ENCODE results near the gene FOLR1.

- TF ChIP-seq ZBTB7A (IDR thresholded peaks at IDR 0.05; ENCODE audit: low read depth): no peak
- no peak for TF ChIP-seq TAF1 (IDR thresholded peaks at IDR 0.05; ENCODE audit: low read depth)
- no peak for TF ChIP-seq MAX (IDR thresholded peaks at IDR 0.05)
- peak; percentile 18; the same call in 1 of the 2 replicates for TF ChIP-seq EP300 (IDR thresholded peaks at IDR 0.05; ENCODE audit: borderline replicate concordance)
- no peak for TF ChIP-seq TCF12 (IDR thresholded peaks at IDR 0.05; ENCODE audit: low read depth)
Observed at GRCh38 chr11:72195518-72196270, 3.8 kb downstream of the FOLR1 start.
